Stimulated activated effector memory CD8-positive, alpha-beta T cell treated with anti-CD3 and anti-CD28 coated beads, Interleukin-12 subunit alpha, Interleukin-12 subunit beta, amount 100 ng/mL, for 72 hours (primary cell): ENCODE results near the gene CCDC12.
A peak's percentile ranks its signal among the peaks of the same experiment; 100 is the strongest.

Experiments used
- ATAC-seq: fragments of 150-1000 bp; cut with Tn5 transposase; 2 replicates; pipeline ENCODE4 v1.10.0; 2021
- DNase-seq, 2 donors: peaks; one replicate each; pipeline ENCODE4 v3.0.0; 2021 to 2022; ENCODE audit warnings: low spot score in 2 of 2
- H3K27ac Mint-ChIP-seq: one replicate; pipeline ENCODE4 v1.8.0; 2022; ENCODE audit warnings: mild to moderate bottlenecking, mixed read lengths
- H3K36me3 Mint-ChIP-seq: one replicate; pipeline ENCODE4 v1.8.0; 2022; ENCODE audit warnings: mild to moderate bottlenecking, mixed read lengths
- H3K4me1 Mint-ChIP-seq: one replicate; pipeline ENCODE4 v1.8.0; 2022; ENCODE audit warnings: mixed read lengths
- H3K4me3 Mint-ChIP-seq: one replicate; pipeline ENCODE4 v1.8.0; 2022; ENCODE audit warnings: mild to moderate bottlenecking, mixed read lengths
- H3K9me3 Mint-ChIP-seq: one replicate; pipeline ENCODE4 v1.8.0; 2022; ENCODE audit warnings: mixed read lengths

CCDC12 gene

DNA sequence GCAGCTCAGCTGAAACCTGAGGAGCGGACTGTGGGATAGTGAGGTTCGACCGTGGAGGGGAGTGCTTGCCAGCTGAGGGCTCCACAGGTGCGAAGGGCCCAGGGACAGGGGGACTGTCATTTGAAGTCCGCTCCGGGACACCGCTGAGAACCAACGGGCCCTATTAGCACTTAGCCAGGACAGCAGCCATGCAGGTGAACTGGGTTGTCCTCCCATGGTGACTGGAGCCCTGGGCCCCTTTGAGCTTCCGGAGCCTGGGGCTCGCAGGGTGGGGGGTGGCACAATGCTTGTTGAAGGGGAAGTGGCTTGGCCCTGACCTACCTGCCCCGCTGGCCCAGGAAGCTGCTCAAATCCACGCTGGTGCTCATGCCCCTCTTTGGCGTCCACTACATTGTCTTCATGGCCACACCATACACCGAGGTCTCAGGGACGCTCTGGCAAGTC lies 74.3 kb downstream of the CCDC12 start:
- no peaks in the 10 kb centered on the region for H3K9me3 Mint-ChIP-seq
- peaks cover 21% of the 10 kb centered on the region for H3K4me1 Mint-ChIP-seq
- H3K4me3 Mint-ChIP-seq: no peak overlapping the region
- no peak for ATAC-seq
- no peaks in the 10 kb centered on the region for H3K36me3 Mint-ChIP-seq
- no peak overlapping the region for H3K27ac Mint-ChIP-seq
- no peak for DNase-seq

GRCh38 chr3:46901591-46902187 lies 74.9 kb downstream of the CCDC12 start:
- Mint-ChIP-seq H3K27ac (no peak overlapping the region), H3K4me1 (peaks cover 21% of the 10 kb centered on the region), H3K9me3 (no peaks in the 10 kb centered on the region), H3K36me3 (no peaks in the 10 kb centered on the region), H3K4me3 (no peak overlapping the region)
- ATAC-seq: no peak
- no peak for DNase-seq

GRCh38 chr3:46901061-46901460 lies 75.5 kb downstream of the CCDC12 start:
- Mint-ChIP-seq H3K4me1 (peaks cover 21% of the 10 kb centered on the region), H3K27ac (no peak overlapping the region), H3K9me3 (no peaks in the 10 kb centered on the region), H3K4me3 (no peak overlapping the region), H3K36me3 (no peaks in the 10 kb centered on the region)
- ATAC-seq (no peak), DNase-seq (no peak)

GRCh38 chr3:46900356-46900755 lies 76.2 kb downstream of the CCDC12 start:
- H3K9me3 Mint-ChIP-seq: no peaks in the 10 kb centered on the region
- no peak overlapping the region for H3K4me3 Mint-ChIP-seq
- DNase-seq: no peak
- no peak overlapping the region for H3K27ac Mint-ChIP-seq
- no peak for ATAC-seq
- H3K4me1 Mint-ChIP-seq: peaks cover 22% of the 10 kb centered on the region
- no peaks in the 10 kb centered on the region for H3K36me3 Mint-ChIP-seq

- Mint-ChIP-seq H3K36me3 (no peaks in the 10 kb centered on the region), H3K9me3 (no peaks in the 10 kb centered on the region), H3K4me1 (peaks cover 26% of the 10 kb centered on the region), H3K27ac (no peak overlapping the region), H3K4me3 (no peak overlapping the region)
- ATAC-seq (no peak), DNase-seq (no peak)
Measured at GRCh38 chr3:46900007-46900292, 76.6 kb downstream of the CCDC12 start.

- H3K27ac Mint-ChIP-seq: no peak overlapping the region
- DNase-seq (no peak), ATAC-seq (no peak)
- peaks cover 26% of the 10 kb centered on the region for H3K4me1 Mint-ChIP-seq
- H3K4me3 Mint-ChIP-seq: peak overlapping the region; percentile 26
- no peaks in the 10 kb centered on the region for H3K9me3 Mint-ChIP-seq
- no peaks in the 10 kb centered on the region for H3K36me3 Mint-ChIP-seq
Measured at GRCh38 chr3:46899151-46900006, 77.2 kb downstream of the CCDC12 start.

- Mint-ChIP-seq H3K4me1 (peaks cover 25% of the 10 kb centered on the region), H3K4me3 (peak overlapping the region; percentile 26), H3K27ac (no peak overlapping the region), H3K36me3 (no peaks in the 10 kb centered on the region), H3K9me3 (no peaks in the 10 kb centered on the region)
- DNase-seq: no peak
- no peak for ATAC-seq
Measured at GRCh38 chr3:46898321-46899150, 78.0 kb downstream of the CCDC12 start.

DNA sequence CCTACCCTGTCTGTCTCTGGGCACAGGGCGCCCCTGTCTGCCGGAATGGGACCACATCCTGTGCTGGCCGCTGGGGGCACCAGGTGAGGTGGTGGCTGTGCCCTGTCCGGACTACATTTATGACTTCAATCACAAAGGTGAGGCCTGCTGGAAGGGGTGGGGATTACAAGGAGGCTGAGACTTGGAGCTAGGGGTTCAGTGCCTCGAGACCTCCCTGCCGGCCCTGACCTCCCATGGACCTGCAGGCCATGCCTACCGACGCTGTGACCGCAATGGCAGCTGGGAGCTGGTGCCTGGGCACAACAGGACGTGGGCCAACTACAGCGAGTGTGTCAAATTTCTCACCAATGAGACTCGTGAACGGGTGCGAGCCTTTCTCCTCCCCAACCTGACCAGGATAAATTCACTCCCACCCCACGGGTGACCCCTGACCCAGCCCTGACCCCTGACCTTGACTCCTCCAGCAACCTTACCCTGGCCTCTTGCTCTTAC lies 78.7 kb downstream of the CCDC12 start:
- DNase-seq: no peak
- no peak for ATAC-seq
- Mint-ChIP-seq H3K4me1 (peaks cover 21% of the 10 kb centered on the region), H3K9me3 (no peaks in the 10 kb centered on the region), H3K27ac (no peak overlapping the region), H3K36me3 (no peaks in the 10 kb centered on the region), H3K4me3 (no peak overlapping the region)

DNA sequence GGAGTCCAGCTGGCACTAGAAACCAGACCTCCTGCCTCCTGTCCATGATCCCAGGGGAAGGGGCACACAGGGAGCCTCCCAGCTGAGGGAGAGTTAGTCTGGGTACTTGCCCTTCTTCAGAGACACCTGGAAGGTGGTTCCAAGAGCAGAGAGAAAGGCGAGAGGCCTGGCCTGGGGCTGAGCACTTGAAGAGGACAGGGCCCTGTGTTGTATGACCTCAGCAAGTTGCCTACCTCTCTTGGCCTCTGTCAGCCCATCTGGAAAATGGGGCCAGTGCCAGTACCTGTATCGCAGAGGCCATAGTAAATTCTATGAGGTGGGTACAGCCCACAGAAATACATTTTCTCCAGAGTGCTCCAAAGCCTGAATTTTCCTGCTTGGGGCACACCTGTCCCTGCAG lies 79.5 kb downstream of the CCDC12 start:
- Mint-ChIP-seq H3K9me3 (no peaks in the 10 kb centered on the region), H3K4me1 (peaks cover 21% of the 10 kb centered on the region), H3K4me3 (no peak overlapping the region), H3K27ac (no peak overlapping the region), H3K36me3 (no peaks in the 10 kb centered on the region)
- no peak for DNase-seq
- no peak for ATAC-seq

- ATAC-seq (no peak), DNase-seq (no peak)
- Mint-ChIP-seq H3K36me3 (no peaks in the 10 kb centered on the region), H3K4me1 (peaks cover 26% of the 10 kb centered on the region), H3K4me3 (no peak overlapping the region), H3K9me3 (no peaks in the 10 kb centered on the region), H3K27ac (no peak overlapping the region)
Measured at GRCh38 chr3:46896386-46896785, 80.2 kb downstream of the CCDC12 start.

GRCh38 chr3:46895761-46896160 lies 80.8 kb downstream of the CCDC12 start:
- H3K4me3 Mint-ChIP-seq: no peak overlapping the region
- no peaks in the 10 kb centered on the region for H3K9me3 Mint-ChIP-seq
- DNase-seq: no peak
- no peaks in the 10 kb centered on the region for H3K36me3 Mint-ChIP-seq
- peaks cover 28% of the 10 kb centered on the region for H3K4me1 Mint-ChIP-seq
- no peak for ATAC-seq
- H3K27ac Mint-ChIP-seq: no peak overlapping the region

- H3K4me1 Mint-ChIP-seq: peaks cover 28% of the 10 kb centered on the region
- no peaks in the 10 kb centered on the region for H3K9me3 Mint-ChIP-seq
- ATAC-seq (peak; percentile 77), DNase-seq (peak; percentile 71 to 84)
- no peak overlapping the region for H3K4me3 Mint-ChIP-seq
- H3K36me3 Mint-ChIP-seq: no peaks in the 10 kb centered on the region
- no peak overlapping the region for H3K27ac Mint-ChIP-seq
Measured at GRCh38 chr3:46895204-46895660, 81.3 kb downstream of the CCDC12 start.

DNA sequence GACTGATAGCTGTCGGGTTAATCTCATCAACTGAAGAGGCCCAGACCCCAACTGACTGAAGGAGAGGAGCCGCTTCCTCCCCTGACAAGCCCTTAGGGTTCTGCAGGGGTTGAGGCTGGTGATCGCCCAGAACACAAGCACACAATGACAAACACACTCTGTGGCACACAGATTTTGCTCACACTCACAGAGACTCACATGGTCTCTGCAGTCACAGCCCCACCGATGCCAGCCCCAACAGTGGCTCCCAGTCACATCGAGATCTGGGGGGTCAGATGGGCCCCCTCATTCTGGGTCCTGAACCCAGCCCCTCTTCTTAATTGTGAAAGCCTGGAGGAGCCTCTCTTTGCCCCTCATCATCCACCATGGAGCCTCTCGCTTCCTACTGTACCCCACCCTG lies 82.3 kb downstream of the CCDC12 start:
- H3K27ac Mint-ChIP-seq: no peak overlapping the region
- no peak overlapping the region for H3K4me3 Mint-ChIP-seq
- ATAC-seq: no peak
- H3K36me3 Mint-ChIP-seq: no peaks in the 10 kb centered on the region
- peaks cover 28% of the 10 kb centered on the region for H3K4me1 Mint-ChIP-seq
- DNase-seq: no peak
- no peaks in the 10 kb centered on the region for H3K9me3 Mint-ChIP-seq

- no peaks in the 10 kb centered on the region for H3K9me3 Mint-ChIP-seq
- H3K36me3 Mint-ChIP-seq: no peaks in the 10 kb centered on the region
- no peak overlapping the region for H3K4me3 Mint-ChIP-seq
- H3K27ac Mint-ChIP-seq: no peak overlapping the region
- DNase-seq: no peak
- no peak for ATAC-seq
- peaks cover 23% of the 10 kb centered on the region for H3K4me1 Mint-ChIP-seq
Measured at GRCh38 chr3:46893763-46894162, 82.8 kb downstream of the CCDC12 start.

GRCh38 chr3:46893146-46893748 lies 83.3 kb downstream of the CCDC12 start:
- Mint-ChIP-seq H3K36me3 (no peaks in the 10 kb centered on the region), H3K9me3 (no peaks in the 10 kb centered on the region), H3K4me1 (peaks cover 18% of the 10 kb centered on the region), H3K4me3 (peak overlapping the region; percentile 44), H3K27ac (no peak overlapping the region)
- ATAC-seq: no peak
- no peak for DNase-seq
